CD4-positive, alpha-beta T cell treated with Interleukin-4 for 4 hours (primary cell): Measurements from ENCODE around the gene TM4SF4.

Source experiments
- DNase-seq: peaks from one replicate; pipeline ENCODE4 v3.0.0-alpha.2; 2020

The TM4SF4 gene

GRCh38 chr3:149455989-149456388 lies 18.5 kb upstream of the TM4SF4 start:
- DNase-seq = no peak

GRCh38 chr3:149459491-149460059 lies 14.9 kb upstream of the TM4SF4 start:
- DNase-seq = no peak

GRCh38 chr3:149460117-149460516 lies 14.4 kb upstream of the TM4SF4 start:
- no peak for DNase-seq

GRCh38 chr3:149462051-149462450 lies 12.4 kb upstream of the TM4SF4 start:
- DNase-seq = no peak

- no peak for DNase-seq
These were observed 11.9 kb upstream of the TM4SF4 start for GRCh38 chr3:149462581-149463011.

GRCh38 chr3:149463921-149464320 lies 10.6 kb upstream of the TM4SF4 start:
- no peak for DNase-seq

- no peak for DNase-seq
These were observed 9.8 kb upstream of the TM4SF4 start for GRCh38 chr3:149464542-149465328.

GRCh38 chr3:149465351-149465883 lies 9.1 kb upstream of the TM4SF4 start:
- DNase-seq = no peak

GRCh38 chr3:149466192-149466591 lies 8.3 kb upstream of the TM4SF4 start:
- no peak for DNase-seq

- no peak for DNase-seq
These were observed 5.8 kb upstream of the TM4SF4 start for GRCh38 chr3:149468504-149469212.

GRCh38 chr3:149470381-149470780 lies 4.1 kb upstream of the TM4SF4 start:
- DNase-seq = no peak

- DNase-seq = no peak
These were observed 2.3 kb upstream of the TM4SF4 start for GRCh38 chr3:149472030-149472797.

- no peak for DNase-seq
These were observed 894 bp upstream of the TM4SF4 start for GRCh38 chr3:149473357-149474249.

GRCh38 chr3:149475451-149476060 lies 1.1 kb downstream of the TM4SF4 start:
- no peak for DNase-seq

GRCh38 chr3:149476225-149476624 lies 1.7 kb downstream of the TM4SF4 start:
- no peak for DNase-seq

GRCh38 chr3:149479621-149480325 lies 5.3 kb downstream of the TM4SF4 start:
- DNase-seq = no peak

- peak; percentile 37 for DNase-seq
These were observed 6.0 kb downstream of the TM4SF4 start for GRCh38 chr3:149480326-149481017.

GRCh38 chr3:149481056-149481455 lies 6.6 kb downstream of the TM4SF4 start:
- no peak for DNase-seq

- DNase-seq = no peak
These were observed 7.0 kb downstream of the TM4SF4 start for GRCh38 chr3:149481491-149481890.

- no peak for DNase-seq
These were observed 12.2 kb downstream of the TM4SF4 start for GRCh38 chr3:149486726-149487125.
